ENCODE data around the gene MCF2L. TPM values are rescaled to one million over a fixed set of nuclear protein-coding genes. Genes with fewer than 3 reads are reported as not detected.

The MCF2L gene
- total RNA-seq, 3 donors from 2014 or later: 33.4 to 77.3 (median 38.6) TPM

DNA sequence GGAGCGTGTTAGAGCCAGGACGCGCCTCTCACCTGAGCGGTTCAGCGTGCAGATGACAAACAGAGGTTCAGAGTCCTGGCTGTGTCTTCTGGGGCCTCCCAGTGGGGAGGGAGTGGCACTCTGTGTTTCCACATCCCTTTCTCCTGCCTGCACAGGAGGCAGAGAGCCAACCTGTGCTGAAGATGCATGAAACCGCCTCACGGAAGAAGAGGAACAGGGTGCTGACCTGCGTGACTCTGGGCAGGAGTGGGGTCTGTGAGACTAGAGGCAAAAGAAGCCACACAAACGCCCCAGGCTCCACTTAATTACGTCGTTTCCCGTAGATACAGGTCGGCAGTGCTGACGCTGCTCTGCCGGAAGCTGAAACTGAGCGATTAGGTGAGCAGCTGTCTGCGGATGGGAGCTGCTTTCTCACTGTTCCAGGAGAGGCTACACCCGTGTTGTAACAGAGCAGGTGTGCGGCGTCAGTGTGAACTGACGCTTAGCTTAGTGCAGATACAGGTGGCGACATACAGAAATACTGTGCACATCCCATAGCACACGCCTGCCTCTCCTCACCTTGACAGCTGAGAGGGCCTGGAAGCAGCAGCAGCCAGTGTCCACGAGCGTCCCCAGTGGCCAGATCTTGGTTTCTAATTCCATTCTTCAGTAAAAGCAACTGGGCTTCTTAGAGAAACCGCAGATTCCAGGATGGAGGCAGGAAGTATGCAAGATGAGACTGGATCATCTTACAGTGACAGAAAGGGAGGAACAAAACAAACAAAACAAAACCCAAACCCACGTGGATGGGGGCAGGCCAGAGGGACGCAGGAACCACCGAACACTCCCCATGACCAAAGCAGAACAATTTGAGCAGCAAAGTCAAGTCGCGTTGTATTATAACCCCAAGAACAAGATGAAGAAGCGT is 37.7 kb upstream of the MCF2L start:
- H3K36me3 ChIP-seq: no peaks in the 10 kb centered on the region
- no peaks in the 10 kb centered on the region for H3K4me1 ChIP-seq
- intact Hi-C loops (cut with DNase I; ENCODE audit: low total_unique reads): no loop called here

GRCh38 chr13:112932971-112933370 is 36.0 kb upstream of the MCF2L start:
- Histone ChIP-seq H3K9me3 (no peaks in the 10 kb centered on the region), H3K4me3 (no peak overlapping the region), H3K36me3 (no peaks in the 10 kb centered on the region), H3K27me3 (no peaks in the 10 kb centered on the region), H3K27ac (no peak overlapping the region), H3K4me1 (no peaks in the 10 kb centered on the region)
- intact Hi-C loops (cut with DNase I; ENCODE audit: low total_unique reads): no loop called here
- DNase-seq (ENCODE audit: low spot score in 2 of 2): no peak
- no peak for TF ChIP-seq POLR2AphosphoS5 (IDR thresholded peaks at IDR 0.05)
- TF ChIP-seq, protein P1, sequence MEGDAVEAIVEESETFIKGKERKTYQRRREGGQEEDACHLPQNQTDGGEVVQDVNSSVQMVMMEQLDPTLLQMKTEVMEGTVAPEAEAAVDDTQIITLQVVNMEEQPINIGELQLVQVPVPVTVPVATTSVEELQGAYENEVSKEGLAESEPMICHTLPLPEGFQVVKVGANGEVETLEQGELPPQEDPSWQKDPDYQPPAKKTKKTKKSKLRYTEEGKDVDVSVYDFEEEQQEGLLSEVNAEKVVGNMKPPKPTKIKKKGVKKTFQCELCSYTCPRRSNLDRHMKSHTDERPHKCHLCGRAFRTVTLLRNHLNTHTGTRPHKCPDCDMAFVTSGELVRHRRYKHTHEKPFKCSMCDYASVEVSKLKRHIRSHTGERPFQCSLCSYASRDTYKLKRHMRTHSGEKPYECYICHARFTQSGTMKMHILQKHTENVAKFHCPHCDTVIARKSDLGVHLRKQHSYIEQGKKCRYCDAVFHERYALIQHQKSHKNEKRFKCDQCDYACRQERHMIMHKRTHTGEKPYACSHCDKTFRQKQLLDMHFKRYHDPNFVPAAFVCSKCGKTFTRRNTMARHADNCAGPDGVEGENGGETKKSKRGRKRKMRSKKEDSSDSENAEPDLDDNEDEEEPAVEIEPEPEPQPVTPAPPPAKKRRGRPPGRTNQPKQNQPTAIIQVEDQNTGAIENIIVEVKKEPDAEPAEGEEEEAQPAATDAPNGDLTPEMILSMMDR (IDR thresholded peaks at IDR 0.05): no peak
- TF ChIP-seq POLR2A (IDR thresholded peaks at IDR 0.05): no peak

More for the DNA sequence above, 37.7 kb upstream of the MCF2L start:
- DNase-seq (ENCODE audit: low spot score in 2 of 2): peak; percentile 64 to 69
- TF ChIP-seq, protein P1 (IDR thresholded peaks at IDR 0.05): peak; percentile 62 to 78 (median 70)
- TF ChIP-seq POLR2AphosphoS5 (IDR thresholded peaks at IDR 0.05): no peak
- no peaks in the 10 kb centered on the region for H3K9me3 ChIP-seq
- H3K27me3 ChIP-seq: no peaks in the 10 kb centered on the region
- H3K27ac ChIP-seq: peak overlapping the region; percentile 57 to 77
- peak overlapping the region in 2 of 3 donors; percentile 33 to 59 for H3K4me3 ChIP-seq

DNA sequence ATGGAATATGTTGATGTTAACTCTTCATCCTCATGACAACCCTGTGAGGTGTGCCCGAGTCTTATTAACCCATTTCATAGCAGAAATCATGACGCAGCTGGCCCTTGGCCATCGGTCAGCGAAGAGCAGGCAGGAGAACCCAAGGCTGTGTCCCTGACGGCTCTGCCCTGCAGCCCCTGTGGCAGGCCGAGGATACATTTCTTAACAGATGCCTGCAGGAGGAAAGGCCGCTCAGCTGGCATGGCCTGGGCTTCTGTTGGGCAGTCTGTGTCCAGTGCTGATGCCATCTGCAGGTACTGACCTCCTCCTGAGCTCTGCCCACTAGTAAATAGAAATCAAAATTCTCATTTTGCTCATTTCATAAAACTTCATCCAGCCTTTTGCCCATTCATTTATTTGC is 35.4 kb upstream of the MCF2L start:
- H3K27ac ChIP-seq: no peak overlapping the region
- intact Hi-C loops (cut with DNase I; ENCODE audit: low total_unique reads): no loop called here
- no peaks in the 10 kb centered on the region for H3K4me1 ChIP-seq
- H3K27me3 ChIP-seq: no peaks in the 10 kb centered on the region
- no peaks in the 10 kb centered on the region for H3K36me3 ChIP-seq
- no peaks in the 10 kb centered on the region for H3K9me3 ChIP-seq
- TF ChIP-seq POLR2AphosphoS5 (IDR thresholded peaks at IDR 0.05) (no peak), POLR2A (IDR thresholded peaks at IDR 0.05) (no peak)
- TF ChIP-seq, protein P1 (IDR thresholded peaks at IDR 0.05): no peak
- no peak overlapping the region for H3K4me3 ChIP-seq
- DNase-seq (ENCODE audit: low spot score in 2 of 2): no peak

- no peaks in the 10 kb centered on the region for H3K9me3 ChIP-seq
- TF ChIP-seq POLR2A (IDR thresholded peaks at IDR 0.05): no peak
- TF ChIP-seq POLR2AphosphoS5 (IDR thresholded peaks at IDR 0.05): no peak
- TF ChIP-seq, protein P1 (IDR thresholded peaks at IDR 0.05): no peak
- no peak overlapping the region for H3K4me3 ChIP-seq
- no peak for DNase-seq (ENCODE audit: low spot score in 2 of 2)
- intact Hi-C loops (cut with DNase I; ENCODE audit: low total_unique reads): no loop called here
- no peaks in the 10 kb centered on the region for H3K4me1 ChIP-seq
- no peaks in the 10 kb centered on the region for H3K27me3 ChIP-seq
- H3K27ac ChIP-seq: no peak overlapping the region
- H3K36me3 ChIP-seq: no peaks in the 10 kb centered on the region
Measured at GRCh38 chr13:112934078-112934477, 34.9 kb upstream of the MCF2L start.

GRCh38 chr13:112938680-112939079 is 30.3 kb upstream of the MCF2L start:
- intact Hi-C loops (cut with DNase I; ENCODE audit: low total_unique reads): no loop called here
- no peaks in the 10 kb centered on the region for H3K9me3 ChIP-seq
- H3K36me3 ChIP-seq: no peaks in the 10 kb centered on the region
- H3K4me1 ChIP-seq: no peaks in the 10 kb centered on the region
- no peak overlapping the region for H3K27ac ChIP-seq
- TF ChIP-seq POLR2A (IDR thresholded peaks at IDR 0.05) (no peak), POLR2AphosphoS5 (IDR thresholded peaks at IDR 0.05) (no peak)
- TF ChIP-seq, protein P1 (IDR thresholded peaks at IDR 0.05): no peak
- H3K27me3 ChIP-seq: no peaks in the 10 kb centered on the region
- DNase-seq (ENCODE audit: low spot score in 2 of 2): no peak
- H3K4me3 ChIP-seq: no peak overlapping the region

Measured in breast epithelium (tissue), 4 donors.